GM21360 (cell line): Measurements from ENCODE around the gene ADCY9.
"Not testable (repeated sequence)": the region's sequence is repeated elsewhere in the genome, so short reads cannot be mapped to it uniquely, and the experiment has no call there.

Source experiments
- ATAC-seq: cut with Tn5 transposase; IDR thresholded peaks from one replicate; pipeline ENCODE4 v1.9.1; 2021; ENCODE audit warnings: mild to moderate bottlenecking, moderate library complexity; ENCODE audit not compliant: unreplicated experiment

ADCY9 gene

DNA sequence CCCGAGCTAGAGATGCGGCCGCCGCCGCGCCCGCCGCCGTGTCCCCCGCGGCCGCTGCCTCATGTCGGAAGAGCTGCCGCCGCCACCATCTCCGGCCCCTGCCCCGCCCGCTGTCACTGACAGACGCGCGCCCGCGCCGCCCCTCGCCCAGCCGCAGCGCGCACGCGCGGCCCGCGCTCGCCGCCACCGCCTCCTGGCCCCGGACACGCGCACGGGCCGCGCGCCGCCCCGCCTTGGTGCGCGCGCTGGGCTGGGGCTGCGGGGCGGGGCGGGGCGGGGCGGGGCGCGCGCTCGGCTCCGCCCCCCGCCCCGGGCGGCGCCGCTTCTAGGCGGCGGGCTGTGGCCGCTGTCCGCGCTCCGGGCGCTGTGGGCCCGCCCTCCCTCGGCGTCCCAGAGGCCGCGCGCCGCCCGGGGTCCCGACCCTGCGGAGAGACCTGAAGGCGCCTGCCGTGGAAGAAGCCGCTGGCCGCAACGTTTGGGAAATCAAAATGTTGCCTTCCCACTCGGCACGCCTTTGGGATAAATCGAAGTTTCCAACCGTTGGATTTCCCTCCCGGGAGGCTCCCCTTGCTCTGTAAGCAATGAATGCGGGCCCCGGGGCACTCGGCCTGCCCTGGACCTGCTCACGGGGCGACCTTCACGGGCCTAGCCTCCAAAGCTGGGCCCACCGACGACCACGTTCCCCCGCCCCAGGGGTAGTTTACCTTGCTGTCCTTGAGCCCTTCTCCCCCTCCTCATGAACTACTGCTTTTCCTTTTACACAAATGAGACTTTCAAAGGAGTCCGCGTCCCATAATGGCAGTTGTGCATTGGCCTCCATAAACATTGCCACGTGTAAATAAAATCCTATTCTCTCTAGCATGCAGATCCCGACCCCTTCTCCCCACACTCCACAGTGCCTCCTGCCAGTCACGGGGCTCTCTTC, at the start of gene ADCY9:
TSS of gene ADCY9 (minus strand) at position 118 of the 925 bp plus-strand sequence. CDS start 1,000 bp downstream, outside the sequence.
- ATAC-seq = peak; percentile 55

DNA sequence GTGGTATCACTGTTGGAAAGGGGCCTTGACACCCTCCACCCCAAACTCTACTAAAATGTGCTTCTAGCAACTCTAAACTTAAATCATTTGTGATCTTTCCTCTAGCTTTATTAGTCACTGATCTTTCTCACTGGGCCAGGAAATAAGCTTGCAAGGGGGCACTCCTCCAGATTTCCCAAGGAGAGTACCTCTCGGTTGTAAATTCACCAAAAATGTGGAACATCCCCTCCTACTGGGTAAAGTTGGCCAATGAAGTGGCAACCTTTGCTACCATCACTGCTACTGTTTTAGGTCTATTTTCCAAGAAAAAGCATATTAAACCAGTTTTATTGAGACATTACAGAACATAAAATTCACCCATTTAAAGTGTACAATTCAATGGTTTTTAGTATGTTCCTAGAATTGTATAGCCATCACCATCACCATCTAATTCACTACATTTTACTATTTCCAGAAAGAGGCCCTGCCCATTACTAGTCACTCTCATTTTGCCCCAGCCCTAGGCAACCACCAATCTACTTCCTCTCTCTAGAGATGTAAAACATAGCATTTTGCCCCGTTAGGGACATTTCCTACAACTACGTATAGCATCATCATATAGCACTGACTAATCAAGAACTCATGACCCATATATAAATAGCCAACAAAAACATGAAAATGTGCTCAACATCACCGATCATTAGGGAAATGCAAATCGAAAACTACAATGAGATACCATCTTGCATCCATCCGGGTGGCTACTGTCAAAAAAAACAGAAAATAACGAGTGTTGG, 44.6 kb upstream of the ADCY9 start:
- no peak for ATAC-seq

- ATAC-seq = no peak
Measured at GRCh38 chr16:4159726-4160125, 43.5 kb upstream of the ADCY9 start.

- ATAC-seq = no peak
Measured at GRCh38 chr16:4158143-4159093, 42.2 kb upstream of the ADCY9 start.

- no peak for ATAC-seq
Measured at GRCh38 chr16:4157376-4157825, 41.2 kb upstream of the ADCY9 start.

DNA sequence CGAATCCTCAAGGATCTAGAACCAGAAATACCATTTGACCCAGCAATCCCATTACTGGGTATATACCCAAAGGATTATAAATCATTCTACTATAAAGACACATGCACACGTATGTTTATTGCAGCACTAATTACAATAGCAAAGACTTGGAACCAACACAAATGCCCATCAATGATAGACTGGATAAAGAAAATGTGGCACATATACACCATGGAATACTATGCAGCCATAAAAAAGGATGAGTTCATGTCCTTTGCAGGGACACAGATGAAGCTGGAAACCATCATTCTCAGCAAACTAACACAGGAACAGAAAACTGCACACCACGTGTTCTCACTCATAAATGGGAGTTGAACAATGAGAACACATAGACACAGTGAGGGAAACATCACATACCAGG, 40.3 kb upstream of the ADCY9 start:
- ATAC-seq = not testable (repeated sequence)

GRCh38 chr16:4153364-4153763, 37.1 kb upstream of the ADCY9 start:
- not testable (repeated sequence) for ATAC-seq

GRCh38 chr16:4152267-4152666, 36.0 kb upstream of the ADCY9 start:
- no peak for ATAC-seq

DNA sequence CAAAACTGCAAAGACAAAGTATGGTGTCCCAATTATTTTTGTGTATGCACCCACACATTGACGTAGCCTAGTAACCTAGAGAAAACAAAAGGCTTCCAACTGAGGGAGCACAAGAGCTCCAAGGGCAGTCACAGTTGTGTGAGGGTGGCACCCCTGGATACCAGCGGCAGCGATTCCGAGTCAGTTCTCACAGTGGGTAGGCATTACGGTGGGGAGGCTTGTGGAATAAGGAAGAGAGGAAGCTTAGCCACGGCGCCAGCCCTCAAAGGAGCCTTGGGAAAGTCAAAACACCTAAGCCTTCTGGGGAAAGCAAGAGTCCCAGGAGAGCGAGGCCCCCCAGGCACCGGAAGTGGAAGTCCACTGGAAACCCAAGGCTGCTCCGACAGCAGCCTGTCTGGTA, 31.0 kb upstream of the ADCY9 start:
- no peak for ATAC-seq

DNA sequence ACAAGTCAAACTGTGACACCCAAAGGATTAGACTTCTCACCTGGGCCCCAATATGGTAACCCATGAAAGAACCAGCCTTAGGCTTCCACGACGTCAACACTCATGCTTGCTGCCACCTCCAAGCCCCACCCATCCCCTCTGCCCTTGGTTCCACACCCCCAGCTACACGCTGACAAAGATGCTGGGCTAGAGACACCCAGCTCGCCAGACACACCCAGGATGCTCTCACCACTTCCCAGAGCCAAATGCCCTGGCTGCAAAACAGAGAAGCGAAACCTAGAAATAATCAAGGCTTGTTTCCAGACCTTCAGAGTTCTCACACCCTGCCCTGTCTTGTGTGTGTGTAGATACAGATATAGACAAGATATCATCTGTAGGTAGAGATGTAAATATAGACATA, 26.0 kb upstream of the ADCY9 start:
- no peak for ATAC-seq

- no peak for ATAC-seq
Measured at GRCh38 chr16:4141604-4142003, 25.4 kb upstream of the ADCY9 start.

- ATAC-seq = no peak
Measured at GRCh38 chr16:4140652-4141051, 24.4 kb upstream of the ADCY9 start.

GRCh38 chr16:4139968-4140367, 23.7 kb upstream of the ADCY9 start:
- no peak for ATAC-seq

- ATAC-seq = no peak
Measured at GRCh38 chr16:4138713-4139112, 22.5 kb upstream of the ADCY9 start.

DNA sequence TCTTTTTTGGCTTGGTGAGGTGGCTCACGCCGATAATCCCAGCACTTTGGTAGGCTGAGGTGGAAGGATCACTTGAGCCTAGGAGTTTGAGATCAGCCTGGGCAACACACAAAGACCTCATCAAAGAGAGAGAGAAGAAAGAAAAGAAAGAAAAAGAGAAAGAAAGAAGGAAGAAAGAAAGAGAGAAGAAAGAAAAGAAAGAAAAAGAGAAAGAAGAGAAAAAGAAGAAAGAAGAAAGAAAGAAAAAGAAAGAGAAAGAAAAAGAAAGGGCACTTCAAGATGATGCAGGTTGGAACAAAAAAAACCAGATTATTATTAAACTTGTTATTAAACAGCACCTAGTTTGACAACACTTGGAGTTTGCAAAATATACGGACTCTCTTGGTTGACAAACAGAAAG, 21.2 kb upstream of the ADCY9 start:
- ATAC-seq = no peak

- ATAC-seq = no peak
Measured at GRCh38 chr16:4136229-4136813, 20.1 kb upstream of the ADCY9 start.

- ATAC-seq = no peak
Measured at GRCh38 chr16:4135537-4135936, 19.3 kb upstream of the ADCY9 start.

DNA sequence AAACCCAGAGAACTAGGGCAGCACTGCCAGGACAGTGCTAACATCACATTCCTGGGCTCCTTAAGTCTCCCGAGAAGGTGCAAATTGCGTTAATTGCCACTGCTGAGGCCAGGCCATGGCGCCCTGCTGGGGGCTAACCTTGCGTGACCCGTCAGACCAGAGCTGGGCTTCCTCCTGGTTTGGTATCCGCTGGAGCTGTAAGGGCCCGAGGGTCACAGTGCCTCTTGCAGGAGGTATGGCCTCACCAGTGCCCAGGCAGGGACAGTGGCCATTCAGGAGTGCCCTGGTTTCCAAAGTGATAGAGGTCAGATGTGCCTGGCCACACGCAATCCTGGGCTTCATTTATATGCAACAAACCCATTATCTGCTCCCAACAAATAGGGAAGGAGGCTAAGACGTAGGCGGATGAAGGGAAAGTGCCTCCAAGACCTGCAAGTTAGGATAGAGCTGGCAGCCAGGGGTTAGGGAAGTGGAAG, 17.7 kb upstream of the ADCY9 start:
- ATAC-seq = no peak

GRCh38 chr16:4131621-4132020, 15.4 kb upstream of the ADCY9 start:
- no peak for ATAC-seq
